GM12891 (cell line): Measurements from ENCODE around the gene FBLN5.

Experiments used
- PAX5 ChIP-seq: IDR thresholded peaks from 2 replicates; pipeline ENCODE4 v1.6.1; 2011; ENCODE audit warnings: low read length, moderate library complexity, mild to moderate bottlenecking; ENCODE audit not compliant: insufficient read depth, severe bottlenecking
- POLR2A ChIP-seq: IDR thresholded peaks from 2 replicates; pipeline ENCODE4 v1.6.1; 2011; ENCODE audit warnings: low read depth, low read length, control low read depth
- POLR2AphosphoS5 ChIP-seq: IDR thresholded peaks from 2 replicates; pipeline ENCODE4 v1.6.1; 2011; ENCODE audit warnings: low read depth, low read length, control low read depth
- SPI1 ChIP-seq: IDR thresholded peaks from 2 replicates; pipeline ENCODE4 v1.6.1; 2011; ENCODE audit warnings: low read depth, low read length, control low read depth
- TAF1 ChIP-seq: IDR thresholded peaks from 2 replicates; pipeline ENCODE4 v1.6.1; 2011; ENCODE audit warnings: low read depth, low read length, control low read depth

- no peak for TF ChIP-seq POLR2A
- TF ChIP-seq SPI1 = no peak
- no peak for TF ChIP-seq TAF1
- no peak for TF ChIP-seq POLR2AphosphoS5
- TF ChIP-seq PAX5 = no peak
These were observed 47.7 kb downstream of the FBLN5 start for GRCh38 chr14:91899806-91900205.
